ENCODE data around the gene FBXL16.

FBXL16 gene

GRCh38 chr16:676565-676902 is 29.1 kb downstream of the FBXL16 start:
- no peak for DNase-seq

GRCh38 chr16:675884-676564 is 29.6 kb downstream of the FBXL16 start:
- DNase-seq = no peak

- peak in 1 of 2 donors; percentile 28 for DNase-seq
Measured at GRCh38 chr16:674968-675883, 30.4 kb downstream of the FBXL16 start, which contains the start of gene RHBDL1. Gene RHBDL1, plus strand, starts transcription at chr16:675671. Its CDS starts 120 bp downstream, at chr16:675791.

DNA sequence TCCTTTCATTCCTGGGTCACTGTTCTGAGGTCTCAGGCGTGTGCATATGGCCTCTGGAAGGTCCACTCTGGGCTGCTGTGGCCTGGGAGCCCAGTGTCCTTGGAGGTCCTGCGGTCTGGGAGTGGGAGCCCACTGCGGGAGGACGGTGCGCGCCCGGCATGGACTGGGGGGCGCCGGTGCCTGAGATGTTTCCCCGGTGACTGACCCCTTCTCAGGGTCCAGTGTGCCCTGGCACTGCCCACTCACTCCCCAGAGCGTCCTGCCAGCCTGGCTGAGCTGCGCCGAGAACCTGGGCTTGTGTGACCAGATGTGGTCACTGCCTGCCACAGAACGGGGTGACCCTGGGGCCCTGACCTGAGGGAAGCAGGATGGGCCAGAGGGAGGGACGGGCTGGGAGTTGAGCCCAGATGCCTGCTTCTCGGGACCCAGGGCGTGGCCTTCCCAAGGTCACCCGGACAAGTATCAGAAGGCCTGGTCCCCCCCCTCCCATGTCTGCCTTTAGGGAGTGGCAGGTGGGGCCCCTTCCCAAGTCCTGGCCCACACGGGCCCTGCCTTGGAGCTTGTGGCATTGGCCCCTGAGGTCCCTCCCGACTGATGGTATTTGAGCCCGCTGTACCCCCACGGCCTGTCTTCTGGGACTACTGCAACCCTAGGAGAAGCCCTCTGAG is 31.3 kb downstream of the FBXL16 start:
- DNase-seq = no peak

- DNase-seq = no peak
Measured at GRCh38 chr16:673399-673991, 32.1 kb downstream of the FBXL16 start.

DNA sequence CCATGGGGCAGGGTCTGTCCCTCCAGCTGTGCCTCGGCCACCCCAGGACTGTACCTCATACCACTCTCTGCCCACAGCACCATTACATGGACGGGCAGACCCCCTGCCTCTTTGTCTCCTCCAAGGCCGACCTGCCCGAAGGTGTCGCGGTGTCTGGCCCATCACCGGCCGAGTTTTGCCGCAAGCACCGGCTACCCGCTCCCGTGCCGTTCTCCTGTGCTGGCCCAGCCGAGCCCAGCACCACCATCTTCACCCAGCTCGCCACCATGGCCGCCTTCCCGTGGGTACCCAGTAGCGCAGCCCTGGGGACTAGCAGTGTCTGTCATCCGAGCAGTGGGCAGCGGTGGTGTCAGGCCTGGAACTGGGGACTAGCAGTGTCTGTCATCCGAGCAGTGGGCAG is 32.8 kb downstream of the FBXL16 start:
- no peak for DNase-seq

DNA sequence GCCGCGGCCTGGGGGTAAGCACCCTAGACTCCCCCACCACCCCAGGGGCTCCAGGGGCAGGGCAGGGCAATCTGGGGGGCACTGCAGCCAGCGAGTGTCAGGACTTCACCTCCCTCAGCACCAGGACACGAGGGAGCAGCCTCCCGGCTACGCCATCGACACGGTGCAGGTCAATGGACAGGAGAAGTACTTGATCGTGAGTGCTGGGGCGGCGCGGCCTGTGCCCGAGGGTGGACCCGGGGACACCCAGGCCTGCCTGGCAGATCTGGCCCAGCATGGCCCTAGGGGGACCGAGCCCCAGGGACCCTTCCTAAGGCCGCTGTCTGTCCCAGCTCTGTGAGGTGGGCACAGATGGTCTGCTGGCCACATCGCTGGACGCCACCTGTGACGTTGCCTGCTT is 33.2 kb downstream of the FBXL16 start:
- no peak for DNase-seq

DNA sequence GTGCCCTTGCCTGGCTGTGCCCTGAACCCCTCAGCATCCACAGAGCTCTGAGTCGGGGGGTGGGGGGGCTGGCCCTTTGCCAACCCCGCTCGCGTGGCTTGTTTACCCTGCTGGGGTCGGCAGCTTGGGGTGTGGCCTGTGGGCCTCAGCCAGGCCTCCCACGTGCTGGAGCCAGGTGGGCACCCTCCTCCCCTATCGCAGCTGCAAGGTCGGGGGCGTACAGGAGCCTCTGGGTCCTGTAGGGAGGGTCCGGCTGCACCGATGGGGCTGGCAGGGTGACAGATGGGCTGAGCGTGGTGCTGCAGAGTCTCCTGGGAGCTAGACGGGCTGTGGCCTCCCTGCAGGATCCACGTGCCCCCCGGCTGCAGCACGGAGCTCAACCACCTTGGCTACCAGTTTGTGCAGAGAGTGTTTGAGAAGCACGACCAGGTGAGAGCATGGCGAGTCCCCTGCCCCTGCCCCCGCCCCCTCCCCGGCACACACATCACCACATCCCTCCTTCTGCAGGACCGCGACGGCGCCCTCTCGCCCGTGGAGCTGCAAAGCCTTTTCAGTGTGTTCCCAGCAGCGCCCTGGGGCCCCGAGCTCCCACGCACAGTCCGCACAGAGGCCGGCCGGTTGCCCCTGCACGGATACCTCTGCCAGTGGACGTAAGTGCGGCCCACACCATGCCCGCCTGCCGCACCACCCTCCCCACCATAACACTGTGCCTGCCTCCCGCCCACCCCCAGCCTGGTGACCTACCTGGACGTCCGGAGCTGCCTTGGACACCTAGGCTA is 34.1 kb downstream of the FBXL16 start:
- no peak for DNase-seq

GRCh38 chr16:670485-671352 is 34.9 kb downstream of the FBXL16 start:
- no peak for DNase-seq

GRCh38 chr16:669666-670065 is 35.9 kb downstream of the FBXL16 start:
- DNase-seq = no peak

- DNase-seq = no peak
Measured at GRCh38 chr16:668519-669171, 37.0 kb downstream of the FBXL16 start.

DNA sequence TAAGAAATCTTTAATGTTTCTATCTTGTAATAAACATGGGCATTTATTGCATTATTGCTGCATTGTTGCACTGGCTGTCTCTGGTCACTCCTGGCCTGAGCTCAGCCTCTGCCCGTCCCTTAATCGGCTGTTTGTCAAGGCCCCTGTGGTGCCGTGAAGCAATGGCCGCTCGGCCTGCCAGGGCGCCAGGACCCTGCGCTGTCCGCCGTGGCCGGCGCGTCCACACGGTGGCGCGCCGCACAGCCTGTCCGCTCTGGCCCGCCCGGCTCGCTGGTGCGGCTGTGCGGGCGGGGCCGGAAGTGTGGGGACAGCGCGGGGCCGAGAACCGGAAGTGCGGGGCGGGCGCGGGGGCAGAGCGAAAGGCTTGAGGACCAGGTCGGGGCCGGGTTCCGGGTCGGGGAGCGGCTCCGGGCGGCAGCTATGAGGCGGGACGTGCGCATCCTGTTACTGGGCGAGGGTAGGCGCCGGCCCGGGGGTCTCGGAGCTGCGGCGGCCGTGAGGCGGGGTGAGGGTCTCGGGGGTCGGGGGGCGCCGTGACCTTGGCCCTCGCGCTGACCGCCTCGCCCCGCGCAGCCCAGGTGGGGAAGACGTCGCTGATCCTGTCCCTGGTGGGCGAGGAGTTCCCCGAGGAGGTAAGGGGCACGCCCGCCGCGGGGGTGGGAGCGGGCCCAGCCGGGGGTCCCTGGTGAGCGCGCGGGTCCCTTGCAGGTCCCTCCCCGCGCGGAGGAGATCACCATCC is 37.7 kb downstream of the FBXL16 start, which contains the start of gene RHOT2:
Gene RHOT2 (plus strand): TSS at position 353 of the 739 bp plus-strand sequence. CDS start 68 bp downstream, at position 421.
- DNase-seq = peak; percentile 85 to 92

- no peak for DNase-seq
Measured at GRCh38 chr16:667113-667779, 38.4 kb downstream of the FBXL16 start.

GRCh38 chr16:666572-666971 is 39.0 kb downstream of the FBXL16 start:
- no peak for DNase-seq

DNA sequence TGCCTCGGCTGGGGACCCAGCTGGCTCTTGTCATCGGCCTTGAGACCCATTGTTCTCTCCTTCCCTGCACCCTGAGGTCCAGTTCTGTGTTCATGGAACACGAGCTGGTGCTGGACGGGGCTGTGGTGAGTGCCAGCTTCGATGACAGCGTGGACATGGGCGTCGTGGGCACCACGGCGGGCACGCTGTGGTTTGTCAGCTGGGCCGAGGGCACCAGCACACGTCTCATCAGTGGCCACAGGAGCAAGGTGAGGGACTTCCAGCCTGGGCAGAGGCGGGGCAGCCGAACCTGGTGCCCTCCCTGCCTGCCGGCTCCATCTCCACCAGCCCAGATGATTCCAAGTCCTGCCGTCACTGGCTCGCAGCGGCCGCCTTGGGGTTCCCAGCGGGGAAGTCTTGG is 43.0 kb downstream of the FBXL16 start:
- DNase-seq = no peak

DNA sequence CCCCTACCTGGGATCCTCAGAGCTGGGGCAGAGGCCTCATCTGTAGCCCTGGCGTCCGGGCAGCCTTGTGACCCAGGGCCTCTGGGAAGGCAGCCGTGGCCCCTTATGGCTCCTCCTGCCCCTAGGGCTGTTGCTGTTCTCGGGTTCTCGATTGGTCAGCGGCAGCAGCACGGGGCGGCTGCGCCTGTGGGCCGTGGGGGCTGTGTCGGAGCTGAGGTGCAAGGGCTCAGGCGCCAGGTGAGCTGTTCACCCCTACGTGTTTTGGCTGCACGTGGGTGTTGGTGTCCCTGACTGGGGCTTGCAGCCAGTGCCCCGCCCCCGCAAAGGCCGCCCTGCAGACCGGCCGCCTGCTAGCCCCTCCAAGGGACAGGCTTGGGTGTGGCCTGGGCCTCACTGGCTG is 43.5 kb downstream of the FBXL16 start:
- DNase-seq = no peak

DNA sequence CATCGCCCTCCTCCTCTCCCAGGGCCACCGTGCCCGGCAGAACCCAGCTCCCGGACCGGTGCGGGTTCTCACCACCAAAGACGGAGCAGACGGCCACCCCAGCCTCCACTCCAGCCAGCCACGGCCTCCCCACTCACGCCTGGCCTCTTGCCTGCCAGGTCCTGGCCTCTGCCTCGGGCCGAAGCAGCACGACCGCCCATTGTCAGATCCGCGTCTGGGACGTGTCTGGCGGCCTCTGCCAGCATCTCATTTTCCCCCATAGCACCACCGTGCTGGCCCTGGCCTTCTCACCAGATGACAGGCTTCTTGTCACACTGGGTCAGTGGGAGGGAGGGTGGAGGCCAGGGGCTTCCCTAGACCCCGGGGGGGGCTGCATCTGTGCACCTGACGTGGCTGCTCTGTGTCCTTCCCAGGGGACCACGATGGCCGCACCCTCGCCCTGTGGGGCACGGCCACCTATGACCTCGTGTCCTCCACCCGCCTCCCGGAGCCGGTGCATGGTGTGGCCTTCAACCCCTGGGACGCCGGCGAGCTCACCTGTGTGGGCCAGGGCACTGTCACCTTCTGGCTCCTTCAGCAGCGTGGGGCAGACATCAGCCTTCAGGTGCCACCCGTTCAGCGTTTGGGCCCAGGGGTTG is 44.3 kb downstream of the FBXL16 start:
- DNase-seq = no peak

- DNase-seq = peak; percentile 84 to 88
Measured at GRCh38 chr16:660459-661183, 45.0 kb downstream of the FBXL16 start.

Measured in hippocampal formation (tissue), 2 donors.